Measurements from ENCODE around the gene RFX8.
A peak's percentile ranks its signal among the peaks of the same experiment; 100 is the strongest.

The RFX8 gene

DNA sequence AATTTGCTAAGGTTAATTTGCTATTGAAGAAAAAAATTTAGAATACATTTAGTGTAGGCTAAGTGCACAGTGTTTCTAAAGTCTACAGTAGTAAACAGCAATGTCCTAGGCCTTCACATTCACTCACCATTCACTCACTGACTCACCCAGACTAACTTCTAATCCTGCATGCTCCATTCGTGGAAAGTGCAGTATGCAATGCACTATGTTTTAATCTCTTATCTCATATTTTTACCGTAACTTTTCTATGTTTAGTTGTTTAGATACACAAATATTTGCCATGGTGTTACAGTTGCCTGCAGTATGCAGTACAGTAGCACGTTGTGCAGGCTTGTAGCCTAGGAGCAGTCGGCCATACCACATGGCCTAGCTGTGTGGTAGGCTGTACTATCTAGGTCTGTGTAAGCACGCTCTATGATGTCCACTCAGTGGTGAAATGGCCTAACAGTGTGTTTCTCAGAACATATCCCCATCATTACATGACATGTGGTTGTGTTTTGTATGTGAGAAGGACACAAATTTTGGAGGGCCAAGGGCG, 18.1 kb upstream of the RFX8 start:
- Histone ChIP-seq H3K4me1 (no peaks in the 10 kb centered on the region), H3K27ac (no peak overlapping the region), H4K20me1 (no peaks in the 10 kb centered on the region), H3K9me3 (peaks cover 5% of the 10 kb centered on the region; the same call in 1 of the 2 replicates), H3K4me2 (no peak overlapping the region), H3K9ac (no peak overlapping the region), H3K27me3 (no peaks in the 10 kb centered on the region), H3K36me3 (no peaks in the 10 kb centered on the region), H3K4me3 (no peak overlapping the region)
- TF ChIP-seq Cebpa-rat (IDR thresholded peaks at IDR 0.05) = no peak

GRCh38 chr2:101486994-101487393, 12.1 kb upstream of the RFX8 start:
- Histone ChIP-seq H3K27ac (no peak overlapping the region), H3K4me1 (no peaks in the 10 kb centered on the region), H3K36me3 (no peaks in the 10 kb centered on the region), H3K9me3 (peaks cover 5% of the 10 kb centered on the region; the same call in 1 of the 2 replicates), H3K4me2 (no peak overlapping the region), H3K4me3 (no peak overlapping the region), H4K20me1 (no peaks in the 10 kb centered on the region), H3K27me3 (no peaks in the 10 kb centered on the region), H3K9ac (no peak overlapping the region)
- no peak for TF ChIP-seq Cebpa-rat (IDR thresholded peaks at IDR 0.05)

GRCh38 chr2:101486258-101486701, 11.4 kb upstream of the RFX8 start:
- Histone ChIP-seq H4K20me1 (no peaks in the 10 kb centered on the region), H3K4me1 (no peaks in the 10 kb centered on the region), H3K27me3 (no peaks in the 10 kb centered on the region), H3K4me2 (no peak overlapping the region), H3K9me3 (peaks cover 5% of the 10 kb centered on the region; the same call in 1 of the 2 replicates), H3K36me3 (no peaks in the 10 kb centered on the region), H3K4me3 (no peak overlapping the region), H3K9ac (no peak overlapping the region), H3K27ac (no peak overlapping the region)
- no peak for TF ChIP-seq Cebpa-rat (IDR thresholded peaks at IDR 0.05)

- Histone ChIP-seq H3K9ac (no peak overlapping the region), H3K27ac (no peak overlapping the region), H3K36me3 (no peaks in the 10 kb centered on the region), H3K27me3 (no peaks in the 10 kb centered on the region), H3K4me1 (peaks cover 2% of the 10 kb centered on the region), H4K20me1 (no peaks in the 10 kb centered on the region), H3K9me3 (peaks cover 5% of the 10 kb centered on the region; the same call in 1 of the 2 replicates), H3K4me3 (no peak overlapping the region), H3K4me2 (no peak overlapping the region)
- no peak for TF ChIP-seq Cebpa-rat (IDR thresholded peaks at IDR 0.05)
These were observed 10.9 kb upstream of the RFX8 start for GRCh38 chr2:101485856-101486255.

DNA sequence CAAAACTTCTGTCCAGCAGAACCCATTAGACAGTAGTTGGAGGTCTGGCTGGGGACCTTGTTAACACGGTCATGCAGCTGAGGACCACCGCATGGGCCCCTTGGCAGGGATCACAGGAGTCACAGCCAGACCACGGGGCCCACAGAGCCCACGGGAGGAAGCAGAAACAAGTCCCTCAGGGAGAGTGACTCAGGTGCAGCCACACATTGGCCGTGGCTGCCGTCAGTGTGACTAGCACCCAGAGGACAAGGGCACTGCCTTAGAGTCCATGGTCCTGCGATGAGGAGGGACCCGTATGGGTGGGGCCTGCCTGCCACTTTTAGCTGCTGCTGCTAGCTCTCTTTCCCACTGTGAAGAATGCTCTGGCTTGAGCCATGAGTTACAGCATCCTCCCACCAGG, 5.9 kb upstream of the RFX8 start:
- no peak overlapping the region for H3K27ac ChIP-seq
- H3K9me3 ChIP-seq = no peaks in the 10 kb centered on the region
- no peaks in the 10 kb centered on the region for H3K36me3 ChIP-seq
- H3K4me3 ChIP-seq = no peak overlapping the region
- no peaks in the 10 kb centered on the region for H4K20me1 ChIP-seq
- TF ChIP-seq Cebpa-rat (IDR thresholded peaks at IDR 0.05) = no peak
- peak overlapping the region; percentile 34 for H3K4me2 ChIP-seq
- no peak overlapping the region for H3K9ac ChIP-seq
- H3K27me3 ChIP-seq = no peaks in the 10 kb centered on the region
- H3K4me1 ChIP-seq = peaks cover 16% of the 10 kb centered on the region

- H3K27me3 ChIP-seq = peaks cover 7% of the 10 kb centered on the region; the same call in 1 of the 2 replicates
- no peaks in the 10 kb centered on the region for H3K9me3 ChIP-seq
- no peak overlapping the region for H3K27ac ChIP-seq
- no peak for TF ChIP-seq Cebpa-rat (IDR thresholded peaks at IDR 0.05)
- H3K36me3 ChIP-seq = no peaks in the 10 kb centered on the region
- peaks cover 25% of the 10 kb centered on the region for H3K4me1 ChIP-seq
- no peak overlapping the region for H3K9ac ChIP-seq
- H4K20me1 ChIP-seq = no peaks in the 10 kb centered on the region
- H3K4me2 ChIP-seq = peak overlapping the region; percentile 34
- H3K4me3 ChIP-seq = no peak overlapping the region
These were observed 4.9 kb upstream of the RFX8 start for GRCh38 chr2:101479810-101480209.

DNA sequence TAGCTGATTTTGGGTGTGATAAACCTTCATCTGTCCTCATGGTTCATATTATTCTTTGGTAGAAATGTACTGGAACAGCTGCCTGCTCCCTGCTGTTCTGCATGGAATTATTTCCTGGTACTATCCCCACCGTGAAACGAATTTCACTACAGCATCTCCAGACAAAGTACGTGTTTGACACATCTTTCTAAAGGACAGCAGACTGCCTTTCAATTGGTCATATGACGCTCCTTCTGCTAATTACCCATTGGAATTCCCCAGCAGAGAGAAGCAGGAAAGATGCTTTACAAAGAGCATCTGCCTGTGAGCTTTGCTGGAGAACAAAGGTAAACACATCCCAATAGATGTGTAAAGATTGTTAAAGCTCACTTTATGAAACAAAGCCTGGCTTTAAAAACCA, 4.4 kb upstream of the RFX8 start:
- Histone ChIP-seq H3K27ac (no peak overlapping the region), H3K36me3 (no peaks in the 10 kb centered on the region), H3K4me2 (peak overlapping the region; percentile 34; the same call in 1 of the 2 replicates), H3K9me3 (no peaks in the 10 kb centered on the region), H3K27me3 (peaks cover 11% of the 10 kb centered on the region; the same call in 1 of the 2 replicates), H4K20me1 (no peaks in the 10 kb centered on the region), H3K4me3 (no peak overlapping the region), H3K9ac (no peak overlapping the region), H3K4me1 (peaks cover 29% of the 10 kb centered on the region)
- TF ChIP-seq Cebpa-rat (IDR thresholded peaks at IDR 0.05) = no peak

DNA sequence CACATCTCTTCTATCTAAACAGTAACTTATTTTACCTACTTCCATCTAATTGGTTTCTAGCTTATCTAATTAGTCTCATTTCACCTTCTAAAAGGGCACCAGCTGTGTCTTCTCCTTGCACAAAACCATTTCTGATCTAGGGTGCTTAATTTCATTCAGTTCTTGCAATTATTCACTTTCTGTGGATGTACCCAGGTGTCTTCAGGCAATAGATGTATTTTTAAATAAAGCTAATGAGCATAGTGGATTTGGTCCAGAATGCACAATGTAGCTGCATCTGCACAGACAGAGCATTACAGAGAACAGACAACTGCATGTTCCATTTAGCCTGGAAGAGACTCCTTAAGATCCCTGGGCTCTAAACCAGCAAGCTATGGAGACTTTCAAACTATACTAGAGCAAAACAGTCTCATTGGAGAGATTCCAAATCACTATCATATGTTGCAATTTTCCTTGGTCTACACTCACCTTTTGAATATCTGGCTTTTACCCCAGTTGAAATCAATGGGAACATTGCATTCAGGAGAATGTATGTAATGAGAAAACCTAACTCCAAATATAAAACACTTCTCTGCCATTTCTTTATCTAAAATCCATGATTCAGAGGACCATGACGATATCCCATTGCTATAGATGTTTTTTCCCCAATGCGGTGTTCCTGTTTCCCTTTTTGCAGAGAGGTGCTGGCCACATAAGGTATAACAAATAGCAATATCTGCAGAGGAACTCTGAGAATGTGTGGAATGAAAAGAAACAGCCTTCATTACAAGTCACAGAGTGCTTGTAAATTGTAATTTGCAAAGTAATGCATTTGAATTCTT, 3.5 kb upstream of the RFX8 start:
- H3K9me3 ChIP-seq = no peaks in the 10 kb centered on the region
- no peaks in the 10 kb centered on the region for H3K36me3 ChIP-seq
- H3K27me3 ChIP-seq = peaks cover 21% of the 10 kb centered on the region
- peaks cover 38% of the 10 kb centered on the region for H3K4me1 ChIP-seq
- no peak overlapping the region for H3K27ac ChIP-seq
- no peak overlapping the region for H3K9ac ChIP-seq
- H3K4me3 ChIP-seq = no peak overlapping the region
- H3K4me2 ChIP-seq = no peak overlapping the region
- TF ChIP-seq Cebpa-rat (IDR thresholded peaks at IDR 0.05) = no peak
- no peaks in the 10 kb centered on the region for H4K20me1 ChIP-seq

DNA sequence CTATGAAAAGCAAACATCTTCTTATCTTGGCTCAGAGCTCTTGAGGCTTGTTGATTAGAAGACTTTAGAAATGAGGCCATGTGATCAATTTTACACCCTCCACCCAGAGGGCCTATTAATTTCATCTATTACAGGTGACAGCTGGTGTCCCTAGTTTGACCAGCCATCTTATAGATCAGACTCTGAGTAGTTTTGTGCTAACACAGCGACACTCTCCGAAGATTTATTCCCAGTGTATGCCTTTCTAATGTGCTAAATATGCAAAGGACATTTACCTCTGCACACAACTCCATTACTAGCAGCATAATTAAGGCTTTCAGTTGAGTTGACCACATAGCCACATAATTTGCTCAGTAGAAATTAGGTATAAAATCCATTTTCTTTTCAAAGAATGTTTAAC, 2.6 kb upstream of the RFX8 start:
- peaks cover 39% of the 10 kb centered on the region for H3K4me1 ChIP-seq
- H3K9ac ChIP-seq = no peak overlapping the region
- H3K4me3 ChIP-seq = no peak overlapping the region
- H3K36me3 ChIP-seq = no peaks in the 10 kb centered on the region
- no peaks in the 10 kb centered on the region for H4K20me1 ChIP-seq
- H3K4me2 ChIP-seq = no peak overlapping the region
- peaks cover 29% of the 10 kb centered on the region for H3K27me3 ChIP-seq
- no peaks in the 10 kb centered on the region for H3K9me3 ChIP-seq
- no peak overlapping the region for H3K27ac ChIP-seq
- TF ChIP-seq Cebpa-rat (IDR thresholded peaks at IDR 0.05) = no peak

DNA sequence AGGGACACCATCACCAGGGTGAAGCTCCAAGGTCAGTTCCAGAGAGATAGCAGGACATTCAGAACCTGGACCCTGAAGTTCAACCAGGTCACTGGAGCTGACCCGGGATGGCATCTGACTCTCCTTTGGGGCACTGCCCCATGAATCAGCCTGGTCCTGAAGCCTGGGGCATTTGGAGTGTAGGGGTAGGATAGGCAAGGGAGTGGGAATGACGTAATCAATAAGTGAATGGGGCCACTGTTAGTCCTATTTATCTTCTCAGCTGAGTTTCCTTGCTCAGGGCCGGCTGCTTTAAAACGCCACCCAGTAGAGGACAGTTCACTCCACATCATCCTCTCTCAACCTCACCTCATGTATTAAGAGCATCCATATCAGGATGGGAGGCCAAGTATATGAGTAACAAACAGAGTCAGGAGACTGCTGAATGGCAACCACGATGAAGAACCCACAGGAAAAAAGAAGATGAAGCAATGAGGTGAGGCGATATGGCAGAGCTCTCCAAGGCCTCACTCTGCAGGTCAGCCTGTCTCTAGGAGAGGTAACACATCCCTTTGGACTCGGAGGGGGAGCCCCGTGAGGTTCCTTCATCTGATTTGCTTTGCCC, 1.8 kb upstream of the RFX8 start:
- H4K20me1 ChIP-seq = no peaks in the 10 kb centered on the region
- TF ChIP-seq Cebpa-rat (IDR thresholded peaks at IDR 0.05) = no peak
- no peaks in the 10 kb centered on the region for H3K36me3 ChIP-seq
- no peak overlapping the region for H3K4me3 ChIP-seq
- H3K27ac ChIP-seq = no peak overlapping the region
- H3K4me1 ChIP-seq = peaks cover 39% of the 10 kb centered on the region
- H3K4me2 ChIP-seq = no peak overlapping the region
- H3K9ac ChIP-seq = no peak overlapping the region
- no peaks in the 10 kb centered on the region for H3K9me3 ChIP-seq
- peaks cover 31% of the 10 kb centered on the region for H3K27me3 ChIP-seq

All from BLaER1 (cell line).